K562 (cell line): ENCODE measurements around the gene TUBA4B. TPM values are rescaled to one million over a fixed set of nuclear protein-coding genes. Genes with fewer than 3 reads are reported as not detected.

ENCODE experiments used
- ATF2 ChIP-seq: sonication (generic); formaldehyde crosslinking; IDR thresholded peaks from 2 replicates; pipeline ENCODE4 v1.8.1; 2022; ENCODE audit warnings: missing genetic modification reagents
- CBX5 ChIP-seq: IDR thresholded peaks from 2 replicates; pipeline ENCODE4 v1.6.1; 2014; ENCODE audit warnings: low read depth, borderline replicate concordance
- CCAR2 ChIP-seq: fragments of 200-400 bp; formaldehyde crosslinking; IDR thresholded peaks from 2 replicates; pipeline ENCODE4 v1.6.1; 2017; ENCODE audit warnings: mild to moderate bottlenecking, low read depth, low read length
- CHD1 ChIP-seq: fragments of 200-600 bp; sonication (generic); IDR thresholded peaks from one replicate; pipeline ENCODE4 v1.6.1; 2012; ENCODE audit warnings: mild to moderate bottlenecking, moderate library complexity, low read length, inconsistent platforms
- ELK1 ChIP-seq: sonication (generic); formaldehyde crosslinking; IDR thresholded peaks from 2 replicates; pipeline ENCODE4 v1.8.1; 2022; ENCODE audit warnings: missing genetic modification reagents
- ILK ChIP-seq: fragments of 450-650 bp; IDR thresholded peaks from 2 replicates; pipeline ENCODE4 v1.6.1; 2016; ENCODE audit warnings: missing genetic modification characterization, low read depth, mild to moderate bottlenecking, missing compliant biosample characterization, moderate library complexity, borderline replicate concordance
- NCOA2 ChIP-seq, 2 experiments: fragments of 450-650 bp; IDR thresholded peaks; 2 replicates each; pipeline ENCODE4 v1.6.1; 2018; ENCODE audit warnings: mild to moderate bottlenecking in 2 of 2, moderate library complexity in 1 of 2; ENCODE audit not compliant: partially characterized antibody in 2 of 2
- PHF8 ChIP-seq: fragments of 200-600 bp; sonication (generic); IDR thresholded peaks from 2 replicates; pipeline ENCODE4 v1.6.1; 2012; ENCODE audit warnings: mixed run types, mild to moderate bottlenecking, inconsistent platforms, low read length, moderate library complexity, borderline replicate concordance
- SAFB2 ChIP-seq: fragments of 200-400 bp; formaldehyde crosslinking; IDR thresholded peaks from 2 replicates; pipeline ENCODE4 v1.6.1; 2018; ENCODE audit warnings: borderline replicate concordance, low read length, low read depth, moderate library complexity; ENCODE audit not compliant: severe bottlenecking
- TOE1 ChIP-seq, 2 experiments: fragments of 450-650 bp in 1 of 2; sonication (generic) in 1 of 2; formaldehyde crosslinking in 1 of 2; IDR thresholded peaks; 2 replicates each; pipeline versions ENCODE4 v1.7.1 to v1.8.0; 2016 to 2022; ENCODE audit warnings: borderline replicate concordance in 2 of 2, mild to moderate bottlenecking in 2 of 2, antibody characterized with exemption in 1 of 2, inconsistent platforms in 1 of 2, low read depth in 1 of 2, missing genetic modification reagents in 1 of 2, moderate library complexity in 1 of 2
- ZBTB26 ChIP-seq: fragments of 450-650 bp; formaldehyde crosslinking; IDR thresholded peaks from 2 replicates; pipeline ENCODE4 v1.4.0; 2022; ENCODE audit warnings: missing genetic modification characterization
- ZBTB8A ChIP-seq: fragments of 450-650 bp; IDR thresholded peaks from 2 replicates; pipeline ENCODE4 v1.6.1; 2018; ENCODE audit warnings: mild to moderate bottlenecking, moderate library complexity; ENCODE audit not compliant: partially characterized antibody
- ZNF395 ChIP-seq: fragments of 200-800 bp; sonication (Bioruptor generic); IDR thresholded peaks from 2 replicates; pipeline ENCODE4 v1.6.1; 2017; ENCODE audit warnings: missing genetic modification characterization, missing compliant biosample characterization
- ZNF41 ChIP-seq: fragments of 250-450 bp; sonication (Bioruptor Pico); conservative IDR thresholded peaks from 2 replicates; pipeline ENCODE4 v1.4.0; 2020; ENCODE audit warnings: mild to moderate bottlenecking
- ZNF639 ChIP-seq, 2 experiments: fragments of 200-800 bp in 1 of 2; sonication (Bioruptor generic) in 1 of 2; sonication (generic) in 1 of 2; formaldehyde crosslinking in 1 of 2; IDR thresholded peaks in 1 of 2; conservative IDR thresholded peaks in 1 of 2; 2 replicates each; pipeline versions ENCODE4 v1.5.0 to v1.6.1; 2016 to 2020; ENCODE audit warnings: missing compliant biosample characterization in 1 of 2, missing genetic modification characterization in 1 of 2, missing genetic modification reagents in 1 of 2
- polyA plus RNA-seq, 8 experiments: library from polyadenylated mRNA; depleted of rRNA in 4 of 8; stranded (reverse) in 5 of 8; unstranded in 3 of 8; fragments of >200 nt; fragmentation: Nextera tagmentation in 2 of 8; fragmentation: Illumina TruSeq in 1 of 8; extraction: Ambion mirVana in 2 of 8; extraction: Trizol in 1 of 8; gene quantifications; 2 replicates each; pipeline versions ENCODE4 v1.2.1 to v1.2.3, GENCODE V29; 2011 to 2014; ENCODE audit warnings: inconsistent platforms in 1 of 8, missing spikeins in 1 of 8
- total RNA-seq, 7 experiments: library from RNA; depleted of rRNA in 6 of 7; stranded (reverse); fragments of >200 nt in 6 of 7; fragmentation: Illumina TruSeq in 2 of 7; extraction: Trizol in 2 of 7; gene quantifications; 2 replicates each; pipeline versions ENCODE4 v1.2.1 to v1.2.3, GENCODE V29; 2011 to 2021; ENCODE audit warnings: low replicate concordance in 1 of 7

The TUBA4B gene
- total and polyA plus RNA-seq, 9 of the 15 experiments (the other 6 are each of a cell fraction or from before 2014, with no cell fraction given): 0.04 TPM; not detected in 8

- TF ChIP-seq ZNF395 (CRISPR knock-in tag) (no peak), PHF8 (peak; percentile 80; the same call in 1 of the 2 replicates), ATF2 (CRISPR knock-in tag) (no peak), CHD1 (no peak), ZBTB8A (no peak), CBX5 (no peak; the same call in 1 of the 2 replicates), ZBTB26 (peak; percentile 80), TOE1 (IDR thresholded peaks at IDR 0.05; ENCODE audit: borderline replicate concordance) (no peak), TOE1 (CRISPR knock-in tag; IDR thresholded peaks at IDR 0.05; ENCODE audit: borderline replicate concordance, low read depth) (no peak), CCAR2 (no peak), ILK (tag) (no peak), SAFB2 (no peak), ZNF639 (CRISPR knock-in tag; conservative IDR thresholded peaks at IDR 0.05 in 1 of 2, IDR thresholded peaks at IDR 0.05 in 1 of 2) (0 out of 4 replicates have a peak, but pooled peaks of 1 of the 2 experiments have one; percentile 26), NCOA2 (IDR thresholded peaks at IDR 0.05; ENCODE audit: partially characterized antibody in 2 of 2) (no peak), ELK1 (no peak), ZNF41 (CRISPR knock-in tag) (no peak)
These were observed 41.6 kb downstream of the TUBA4B start (continued) for GRCh38 chr2:219294356-219295351.
